Measurements from ENCODE around the gene HERC3.

GRCh38 chr4:88605736-88606135 lies 13.5 kb downstream of the HERC3 start:
- TF ChIP-seq CSDC2 (CRISPR knock-in tag; IDR thresholded peaks at IDR 0.05): no peak
- TF ChIP-seq CSRNP3 (CRISPR knock-in tag; IDR thresholded peaks at IDR 0.05): no peak
- no peak for TF ChIP-seq PATZ1 (CRISPR knock-in tag; IDR thresholded peaks at IDR 0.05; ENCODE audit: borderline replicate concordance)
- no peak for TF ChIP-seq SNAI2 (CRISPR knock-in tag; IDR thresholded peaks at IDR 0.05)
- no peak for TF ChIP-seq PPARA (CRISPR knock-in tag; IDR thresholded peaks at IDR 0.05; ENCODE audit: borderline replicate concordance)
- TF ChIP-seq CREB5 (CRISPR knock-in tag; IDR thresholded peaks at IDR 0.05; ENCODE audit: low read depth): no peak
- no peak for TF ChIP-seq ZFP30 (CRISPR knock-in tag; IDR thresholded peaks at IDR 0.05)

Measured in SK-N-SH treated with all-trans-retinoic acid at 6 μM for 48 hours (cell line).